Ovary (tissue), 9 donors: ENCODE measurements around the gene VPS18. TPM values are rescaled to one million over a fixed set of nuclear protein-coding genes. Genes with fewer than 3 reads are reported as not detected.

Experiments used
- DNase-seq, 5 donors: peaks; one replicate each; pipeline ENCODE4 v3.0.0-alpha.2; 2019 to 2020
- H3K27ac ChIP-seq, 2 donors: fragments of 200-600 bp; one replicate each; pipeline versions ENCODE4 v1.5.1 to v1.8.0; 2019 to 2022
- H3K27me3 ChIP-seq: fragments of 200-600 bp; one replicate; pipeline ENCODE4 v1.8.0; 2022
- H3K36me3 ChIP-seq: fragments of 200-600 bp; sonication (generic); one replicate; pipeline ENCODE4 v1.5.1; 2019
- H3K4me1 ChIP-seq: one replicate; pipeline ENCODE4 v1.8.1; 2013; ENCODE audit warnings: mild to moderate bottlenecking, moderate library complexity; ENCODE audit not compliant: insufficient read depth
- H3K4me3 ChIP-seq: fragments of 200-600 bp; sonication (generic); one replicate; pipeline ENCODE4 v1.5.1; 2017
- H3K9me3 ChIP-seq, 2 donors: fragments of 200-600 bp in 1 of 2; sonication (generic) in 1 of 2; one replicate each; pipeline versions ENCODE4 v1.5.1 to v1.8.1; 2013 to 2019; ENCODE audit warnings: mild to moderate bottlenecking in 1 of 2, moderate library complexity in 1 of 2
- EP300 ChIP-seq: sonication (generic); formaldehyde crosslinking; IDR thresholded peaks from one replicate; pipeline ENCODE4 v1.6.1; 2017; ENCODE audit warnings: antibody characterized with exemption
- POLR2A ChIP-seq: fragments of 450-650 bp; IDR thresholded peaks from one replicate; pipeline ENCODE4 v1.6.1; 2017; ENCODE audit warnings: antibody characterized with exemption, mild to moderate bottlenecking, moderate library complexity
- WGBS, 3 donors: extraction: QIAGEN DNeasy Blood & Tissue Kit in 1 of 3; methylation state at CpG; one replicate each; pipeline versions ENCODE4 v1.1.5 to v1.1.7; 2013 to 2017; 5-methylcytosine and 5-hydroxymethylcytosine counted together
- intact Hi-C, 4 donors: fragments of 100-400 bp; cut with DNase I; formaldehyde crosslinking; loops; one replicate each; pipeline versions ENCODE4 v1.11.0 to v1.15.1; 2022 to 2023
- polyA plus RNA-seq, 2 donors: library from polyadenylated mRNA; stranded (reverse); fragments of 200-250 nt in 1 of 2; fragments of 350-450 nt in 1 of 2; fragmentation: Illumina TruSeq in 1 of 2; extraction: RNeasy Lipid Tissue Mini Kit (QIAGEN cat#74804) in 1 of 2; gene quantifications; one replicate each; pipeline ENCODE4 v1.2.3, GENCODE V29; 2013 to 2014
- small RNA-seq: library from RNA; depleted of rRNA; stranded (forward); fragments of <200 nt; gene quantifications from one replicate; pipeline ENCODE3, GENCODE V24; 2016
- total RNA-seq, 7 donors: library from RNA; depleted of rRNA in 2 of 7; stranded (reverse); fragments of >200 nt in 2 of 7; fragmentation: NEBNext Ultra II Directional in 3 of 7; extraction: Animal tissue kit (Norgen Biotek cat#: 25700) in 3 of 7; gene quantifications; one replicate each; pipeline versions ENCODE4 v1.1.0 to v1.2.4, GENCODE V29; 2016 to 2023
- TF ChIP-seq, protein P1 (sequence below), 3 donors: fragments of 450-650 bp in 2 of 3; fragments of 200-600 bp in 1 of 3; IDR thresholded peaks; one replicate each; pipeline versions ENCODE4 v1.5.1 to v1.8.0; 2016 to 2022; ENCODE audit warnings: antibody characterized with exemption in 3 of 3, mild to moderate bottlenecking in 1 of 3
- donor health status: DM: no; HTN: no; CAD: no; lungs with moderate emphysema.
- donor health status: DM: no; HTN: no; CAD: no.
- donor health status: Bipolar disorder and iron deficiency.
- donor health status: DM: yes; HTN: yes; CAD: no.
- donor health status: DM: no; HTN: no; CAD: no.
- donor health status: DM: yes; HTN: yes; CAD: no.

VPS18 gene
- total and polyA plus RNA-seq, 9 donors, result 8.0 to 26.3 (median 21.1) TPM

DNA sequence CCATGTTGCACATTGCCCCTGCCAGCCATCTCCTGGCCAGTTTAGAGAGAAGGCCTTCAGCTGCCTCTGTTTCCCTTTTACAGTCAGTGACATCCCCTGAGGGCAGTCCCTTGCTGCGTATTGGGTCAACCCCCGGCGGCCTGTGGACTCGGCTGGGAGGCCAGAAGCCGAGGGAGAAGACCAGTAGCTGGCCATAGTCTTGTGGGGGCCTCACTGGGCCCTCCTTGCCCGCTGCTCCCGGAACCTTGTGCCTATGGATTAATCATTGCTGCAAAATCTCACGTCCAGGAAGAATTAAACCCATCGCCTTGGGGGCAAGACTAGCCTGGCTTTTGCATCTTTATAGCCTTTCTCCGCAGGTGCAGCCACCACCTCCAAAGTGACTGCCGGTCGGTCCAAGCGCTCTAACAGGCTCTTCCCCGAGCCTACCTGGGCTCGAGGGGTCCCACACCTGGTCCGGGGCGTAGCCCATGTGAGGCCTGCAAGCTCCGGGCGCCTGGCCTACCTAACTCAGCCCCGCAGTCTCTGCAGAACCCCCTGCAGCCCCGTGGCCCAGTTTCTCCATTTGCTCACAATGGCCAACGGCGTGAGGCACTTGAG lies 58.2 kb downstream of the VPS18 start:
- no peaks in the 10 kb centered on the region for H3K27me3 ChIP-seq
- no peaks in the 10 kb centered on the region for H3K36me3 ChIP-seq
- H3K9me3 ChIP-seq, result no peaks in the 10 kb centered on the region
- H3K27ac ChIP-seq, result no peak overlapping the region
- H3K4me3 ChIP-seq, result peak overlapping the region; percentile 62
- intact Hi-C loops, result no loop called here
- TF ChIP-seq, protein P1, sequence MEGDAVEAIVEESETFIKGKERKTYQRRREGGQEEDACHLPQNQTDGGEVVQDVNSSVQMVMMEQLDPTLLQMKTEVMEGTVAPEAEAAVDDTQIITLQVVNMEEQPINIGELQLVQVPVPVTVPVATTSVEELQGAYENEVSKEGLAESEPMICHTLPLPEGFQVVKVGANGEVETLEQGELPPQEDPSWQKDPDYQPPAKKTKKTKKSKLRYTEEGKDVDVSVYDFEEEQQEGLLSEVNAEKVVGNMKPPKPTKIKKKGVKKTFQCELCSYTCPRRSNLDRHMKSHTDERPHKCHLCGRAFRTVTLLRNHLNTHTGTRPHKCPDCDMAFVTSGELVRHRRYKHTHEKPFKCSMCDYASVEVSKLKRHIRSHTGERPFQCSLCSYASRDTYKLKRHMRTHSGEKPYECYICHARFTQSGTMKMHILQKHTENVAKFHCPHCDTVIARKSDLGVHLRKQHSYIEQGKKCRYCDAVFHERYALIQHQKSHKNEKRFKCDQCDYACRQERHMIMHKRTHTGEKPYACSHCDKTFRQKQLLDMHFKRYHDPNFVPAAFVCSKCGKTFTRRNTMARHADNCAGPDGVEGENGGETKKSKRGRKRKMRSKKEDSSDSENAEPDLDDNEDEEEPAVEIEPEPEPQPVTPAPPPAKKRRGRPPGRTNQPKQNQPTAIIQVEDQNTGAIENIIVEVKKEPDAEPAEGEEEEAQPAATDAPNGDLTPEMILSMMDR (IDR thresholded peaks at IDR 0.05), result no peak
- TF ChIP-seq EP300, result no peak
- TF ChIP-seq POLR2A, result no peak
- 42 to 50% (median 44%) methylated on average over 23 of the region's 23 CpGs for WGBS, 3 donors
- peaks cover 3% of the 10 kb centered on the region for H3K4me1 ChIP-seq
- DNase-seq, result peak in 1 of 5 donors; percentile 19

- peak within 1 kb of the TSS; percentile 62 for H3K4me3 ChIP-seq
- no peak within 1 kb of the TSS for H3K27ac ChIP-seq
- TF ChIP-seq EP300, result no peak
- TF ChIP-seq, protein P1 (IDR thresholded peaks at IDR 0.05), result no peak
- TF ChIP-seq POLR2A, result no peak
- DNase-seq, result peak; percentile 85 to 91 (median 89)
- no peaks in the 10 kb centered on the region for H3K9me3 ChIP-seq
- no peaks in the 10 kb centered on the region for H3K27me3 ChIP-seq
- no peaks in the 10 kb centered on the region for H3K36me3 ChIP-seq
- WGBS, 3 donors, result 0 to 1% (median 1%) methylated on average over 46 to 72 of the region's 72 CpGs
- peaks cover 3% of the 10 kb centered on the region for H3K4me1 ChIP-seq
- intact Hi-C loops, result no loop called here
These were observed 58.9 kb downstream of the VPS18 start, which contains the start of gene CHAC1 for GRCh38 chr15:40952901-40953712. Gene CHAC1, plus strand, starts transcription at chr15:40953471. Its CDS starts 113 bp downstream, at chr15:40953584.

Small RNA genes lying within 50 kb of the gene (small RNA-seq; reads per million reads assigned to genes)
- gene AC025166.1, result not detected
- gene ISCA1P4, result not detected

Other genes with a start within 250 kb of the VPS18 start
- gene RAD51, start 199.3 kb upstream of the VPS18 start, total RNA-seq, result 1 to 10 TPM in 1 of 7 donors, under 1 TPM in 3, not detected in 3; 0.41 to 2.5 (median 0.52) TPM
- 1 to 10 TPM in 1 of 2 donors, under 1 TPM in 1; 0.85 to 1.8 TPM for gene RAD51, start 199.3 kb upstream of the VPS18 start, polyA plus RNA-seq
- gene RMDN3, start 139.2 kb upstream of the VPS18 start, total RNA-seq, result 10 to 100 TPM; 19.2 to 35.6 (median 25.4) TPM
- gene RMDN3, start 139.2 kb upstream of the VPS18 start, polyA plus RNA-seq, result 10 to 100 TPM; 21.6 to 23.5 TPM
- 10 to 100 TPM; 16.1 to 40.1 (median 20.8) TPM for gene GCHFR, start 130.4 kb upstream of the VPS18 start, total RNA-seq
- 10 to 100 TPM in 1 of 2 donors, 1 to 10 TPM in 1; 2.8 to 26.1 TPM for gene GCHFR, start 130.4 kb upstream of the VPS18 start, polyA plus RNA-seq
- 1 to 10 TPM in 1 of 7 donors, under 1 TPM in 6; 0.41 to 1.2 (median 0.69) TPM for gene C15orf62, start 124.5 kb upstream of the VPS18 start, total RNA-seq
- under 1 TPM; 0.33 to 0.52 TPM for gene C15orf62, start 124.5 kb upstream of the VPS18 start, polyA plus RNA-seq
- gene ZFYVE19, start 87.4 kb upstream of the VPS18 start, total RNA-seq, result 10 to 100 TPM; 15.9 to 31.0 (median 17.4) TPM
- gene ZFYVE19, start 87.4 kb upstream of the VPS18 start, polyA plus RNA-seq, result 10 to 100 TPM; 14.7 to 19.1 TPM
- 10 to 100 TPM; 10.5 to 39.1 (median 31.7) TPM for gene DNAJC17, start 87.0 kb upstream of the VPS18 start, total RNA-seq
- 10 to 100 TPM; 26.9 to 57.9 TPM for gene DNAJC17, start 87.0 kb upstream of the VPS18 start, polyA plus RNA-seq
- gene PPP1R14D, start 65.7 kb upstream of the VPS18 start, total RNA-seq, result under 1 TPM in 1 of 7 donors, not detected in 6; 0.95 TPM
- gene PPP1R14D, start 65.7 kb upstream of the VPS18 start, polyA plus RNA-seq, result not detected
- 100 to 1,000 TPM in 1 of 7 donors, 10 to 100 TPM in 2, 1 to 10 TPM in 3, under 1 TPM in 1; 0.76 to 131 (median 7.4) TPM for gene SPINT1, start 50.4 kb upstream of the VPS18 start, total RNA-seq
- gene SPINT1, start 50.4 kb upstream of the VPS18 start, polyA plus RNA-seq, result 1 to 10 TPM; 1.6 to 2.0 TPM
- gene RHOV, start 20.2 kb upstream of the VPS18 start, total RNA-seq, result 1 to 10 TPM in 1 of 7 donors, under 1 TPM in 3, not detected in 3; 0.22 to 3.4 (median 0.33) TPM
- gene RHOV, start 20.2 kb upstream of the VPS18 start, polyA plus RNA-seq, result under 1 TPM; 0.07 to 0.13 TPM
- 10 to 100 TPM in 1 of 7 donors, 1 to 10 TPM in 6; 2.6 to 10.7 (median 7.9) TPM for gene DLL4, start 34.9 kb downstream of the VPS18 start, total RNA-seq
- 10 to 100 TPM in 1 of 2 donors, 1 to 10 TPM in 1; 4.1 to 15.7 TPM for gene DLL4, start 34.9 kb downstream of the VPS18 start, polyA plus RNA-seq
- 100 to 1,000 TPM in 1 of 7 donors, 10 to 100 TPM in 2, 1 to 10 TPM in 2, under 1 TPM in 2; 0.50 to 146 (median 2.6) TPM for gene CHAC1, start 59.0 kb downstream of the VPS18 start, total RNA-seq
- gene CHAC1, start 59.0 kb downstream of the VPS18 start, polyA plus RNA-seq, result 1 to 10 TPM in 1 of 2 donors, under 1 TPM in 1; 0.18 to 1.0 TPM
- gene INO80, start 221.8 kb downstream of the VPS18 start, total RNA-seq, result 10 to 100 TPM; 12.0 to 36.0 (median 21.4) TPM
- gene INO80, start 221.8 kb downstream of the VPS18 start, polyA plus RNA-seq, result 10 to 100 TPM; 14.5 to 15.2 TPM